ENCODE data around the gene GUCA1A.
"Not testable (repeated sequence)": the region's sequence is repeated elsewhere in the genome, so short reads cannot be mapped to it uniquely, and the experiment has no call there.

GUCA1A gene

GRCh38 chr6:42199106-42199981, 26.2 kb downstream of the GUCA1A start:
- H3K4me3 ChIP-seq (ENCODE audit: low read depth, low read length): no peak overlapping the region
- no peak for DNase-seq (ENCODE audit: low read depth)
- TF ChIP-seq CTCF (IDR thresholded peaks at IDR 0.05; ENCODE audit: low read depth, low read length) (no peak), MYC (IDR thresholded peaks at IDR 0.05; ENCODE audit: low read depth, low read length) (no peak), POLR2A (IDR thresholded peaks at IDR 0.05; ENCODE audit: extremely low read depth, insufficient read length) (no peak), MAX (IDR thresholded peaks at IDR 0.05; ENCODE audit: low read depth, low read length) (no peak)

- TF ChIP-seq CTCF (IDR thresholded peaks at IDR 0.05; ENCODE audit: low read depth, low read length) (no peak), MAX (IDR thresholded peaks at IDR 0.05; ENCODE audit: low read depth, low read length) (no peak), POLR2A (IDR thresholded peaks at IDR 0.05; ENCODE audit: extremely low read depth, insufficient read length) (no peak)
- no peak for DNase-seq (ENCODE audit: low read depth)
- no peak overlapping the region for H3K4me3 ChIP-seq (ENCODE audit: low read depth, low read length)
Measured at GRCh38 chr6:42200035-42200434, 26.9 kb downstream of the GUCA1A start.

GRCh38 chr6:42201382-42201781, 28.2 kb downstream of the GUCA1A start:
- H3K4me3 ChIP-seq (ENCODE audit: low read depth, low read length): no peak overlapping the region
- DNase-seq (ENCODE audit: low read depth): no peak
- TF ChIP-seq MYC (IDR thresholded peaks at IDR 0.05; ENCODE audit: low read depth, low read length): no peak
- no peak for TF ChIP-seq POLR2A (IDR thresholded peaks at IDR 0.05; ENCODE audit: extremely low read depth, insufficient read length)
- no peak for TF ChIP-seq MAX (IDR thresholded peaks at IDR 0.05; ENCODE audit: low read depth, low read length)
- no peak for TF ChIP-seq CTCF (IDR thresholded peaks at IDR 0.05; ENCODE audit: low read depth, low read length)

DNA sequence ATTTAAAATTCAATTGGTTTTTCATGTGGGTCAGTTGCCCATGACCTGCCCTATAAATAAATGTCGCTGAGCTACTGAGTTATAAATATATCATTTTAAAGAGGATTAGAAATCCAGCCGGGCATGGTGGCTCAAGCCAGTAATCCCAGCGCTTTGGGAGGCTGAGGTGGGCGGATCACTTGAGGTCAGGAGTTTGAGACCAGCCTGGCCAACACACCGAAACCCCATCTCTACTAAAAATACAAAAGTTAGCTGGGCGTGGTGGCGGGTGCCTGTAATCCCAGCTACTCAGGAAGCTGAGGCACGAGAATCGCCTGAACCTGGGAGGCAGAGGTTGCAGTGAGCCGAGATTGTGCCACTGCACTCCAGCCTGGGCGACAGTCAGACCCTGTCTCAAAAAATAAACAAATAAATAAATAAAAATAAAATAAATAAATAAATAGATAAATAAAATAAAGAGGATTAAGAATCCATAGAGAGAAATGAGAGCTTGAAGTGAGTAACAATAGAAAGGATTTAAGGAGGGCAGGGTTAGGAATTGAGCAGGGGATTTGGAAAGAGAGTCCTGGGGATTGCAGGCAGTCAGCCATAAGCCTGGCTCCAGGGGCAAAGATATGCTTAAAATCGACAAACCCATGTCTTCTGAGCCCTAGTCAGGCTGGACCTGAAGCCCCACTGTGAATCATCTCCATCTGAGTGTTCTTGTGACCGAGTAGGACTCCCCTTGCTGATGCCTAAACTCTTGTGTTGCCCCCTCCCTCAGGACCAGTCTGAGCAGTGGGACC, 29.2 kb downstream of the GUCA1A start:
- not testable (repeated sequence) for H3K4me3 ChIP-seq (ENCODE audit: low read depth, low read length); DNase-seq (ENCODE audit: low read depth)

DNA sequence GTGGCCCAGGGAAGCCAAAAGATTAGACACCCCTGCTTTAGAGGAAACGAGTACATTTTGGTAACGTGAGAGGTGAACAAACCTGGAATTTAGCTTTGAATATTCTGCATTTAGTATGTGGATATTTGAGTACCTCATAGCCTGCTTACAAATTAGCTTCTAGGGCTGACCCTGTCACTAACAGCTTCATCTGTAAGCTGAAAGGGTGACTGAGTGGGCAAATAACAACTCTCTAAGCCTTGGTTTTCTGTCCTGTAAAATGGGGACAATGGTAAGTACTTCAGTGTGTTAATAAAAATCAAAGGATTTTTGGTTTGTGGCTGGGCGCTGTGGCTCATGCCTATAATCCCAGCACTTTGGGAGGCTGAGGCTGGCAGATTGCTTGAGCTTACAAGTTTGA, 30.0 kb downstream of the GUCA1A start:
- no peak overlapping the region for H3K4me3 ChIP-seq (ENCODE audit: low read depth, low read length)
- DNase-seq (ENCODE audit: low read depth): no peak
- TF ChIP-seq POLR2A (IDR thresholded peaks at IDR 0.05; ENCODE audit: extremely low read depth, insufficient read length) (no peak), MAX (IDR thresholded peaks at IDR 0.05; ENCODE audit: low read depth, low read length) (no peak), CTCF (IDR thresholded peaks at IDR 0.05; ENCODE audit: low read depth, low read length) (no peak), MYC (IDR thresholded peaks at IDR 0.05; ENCODE audit: low read depth, low read length) (no peak)

GRCh38 chr6:42204768-42205282, 31.7 kb downstream of the GUCA1A start:
- no peak overlapping the region for H3K4me3 ChIP-seq (ENCODE audit: low read depth, low read length)
- DNase-seq (ENCODE audit: low read depth): no peak
- TF ChIP-seq POLR2A (IDR thresholded peaks at IDR 0.05; ENCODE audit: extremely low read depth, insufficient read length) (no peak), CTCF (IDR thresholded peaks at IDR 0.05; ENCODE audit: low read depth, low read length) (no peak), MAX (IDR thresholded peaks at IDR 0.05; ENCODE audit: low read depth, low read length) (no peak), MYC (IDR thresholded peaks at IDR 0.05; ENCODE audit: low read depth, low read length) (no peak)

- H3K4me3 ChIP-seq (ENCODE audit: low read depth, low read length); DNase-seq (ENCODE audit: low read depth): not testable (repeated sequence)
Measured at GRCh38 chr6:42207559-42207958, 34.4 kb downstream of the GUCA1A start.
